Astrocyte (in vitro differentiated cells and primary cell): Measurements from ENCODE around the gene FAHD1. TPM values are rescaled to one million over a fixed set of nuclear protein-coding genes. Genes with fewer than 3 reads are reported as not detected.

Experiments used
- DNase-seq: peaks from one replicate; pipeline ENCODE4 v3.0.0-alpha.2; 2010; ENCODE audit warnings: low read depth
- FAIRE-seq: peaks from 2 replicates; lab custom pipeline; 2011; peaks lifted over from hg19 to GRCh38; lab: Jason Lieb, UNC
- H2AFZ ChIP-seq: 2 replicates; pipeline ENCODE4 v1.6.0; 2012; ENCODE audit warnings: low read depth, low read length, inconsistent platforms
- H3K27ac ChIP-seq: 2 replicates; pipeline ENCODE4 v1.5.1; 2011; ENCODE audit warnings: low read depth, low read length, inconsistent platforms
- H3K27me3 ChIP-seq: 2 replicates; pipeline ENCODE4 v1.6.0; 2011; ENCODE audit warnings: low read length, inconsistent platforms; ENCODE audit not compliant: insufficient read depth
- H3K36me3 ChIP-seq: 2 replicates; pipeline ENCODE4 v1.5.1; 2011; ENCODE audit warnings: low read length, inconsistent platforms; ENCODE audit not compliant: insufficient read depth
- H3K4me1 ChIP-seq: 2 replicates; pipeline ENCODE4 v1.5.1; 2011; ENCODE audit warnings: low read length, inconsistent platforms; ENCODE audit not compliant: insufficient read depth
- H3K4me2 ChIP-seq: 2 replicates; pipeline ENCODE4 v1.6.0; 2012; ENCODE audit warnings: low read length, inconsistent platforms
- H3K4me3 ChIP-seq: 2 replicates; pipeline ENCODE4 v1.5.1; 2011; ENCODE audit warnings: low read depth, mild to moderate bottlenecking, low read length, inconsistent platforms; ENCODE audit not compliant: insufficient read depth
- H3K79me2 ChIP-seq: 2 replicates; pipeline ENCODE4 v1.6.0; 2012; ENCODE audit warnings: mild to moderate bottlenecking, low read length, inconsistent platforms; ENCODE audit not compliant: insufficient read depth
- H3K9ac ChIP-seq: 2 replicates; pipeline ENCODE4 v1.6.0; 2012; ENCODE audit warnings: mild to moderate bottlenecking, low read length, inconsistent platforms
- H3K9me3 ChIP-seq: 2 replicates; pipeline ENCODE4 v1.5.1; 2012; ENCODE audit warnings: low read depth, mild to moderate bottlenecking, low read length, inconsistent platforms; ENCODE audit not compliant: insufficient read depth
- H4K20me1 ChIP-seq: 2 replicates; pipeline ENCODE4 v1.6.0; 2012; ENCODE audit warnings: low read length, inconsistent platforms; ENCODE audit not compliant: insufficient read depth
- H3K27ac Mint-ChIP-seq: one replicate; pipeline ENCODE4 v1.8.0; 2021; ENCODE audit warnings: mild to moderate bottlenecking, mixed read lengths; ENCODE audit not compliant: unreplicated experiment
- H3K27me3 Mint-ChIP-seq: one replicate; pipeline ENCODE4 v1.8.0; 2021; ENCODE audit warnings: low read depth, mixed read lengths; ENCODE audit not compliant: unreplicated experiment
- H3K36me3 Mint-ChIP-seq: one replicate; pipeline ENCODE4 v1.8.0; 2021; ENCODE audit warnings: low read depth, mixed read lengths; ENCODE audit not compliant: unreplicated experiment
- H3K4me1 Mint-ChIP-seq: one replicate; pipeline ENCODE4 v1.8.0; 2021; ENCODE audit warnings: low read depth, mixed read lengths; ENCODE audit not compliant: unreplicated experiment
- H3K4me3 Mint-ChIP-seq: one replicate; pipeline ENCODE4 v1.8.0; 2021; ENCODE audit warnings: mild to moderate bottlenecking, moderate library complexity, mixed read lengths; ENCODE audit not compliant: unreplicated experiment
- H3K9me3 Mint-ChIP-seq: one replicate; pipeline ENCODE4 v1.8.0; 2021; ENCODE audit warnings: mild to moderate bottlenecking, mixed read lengths; ENCODE audit not compliant: unreplicated experiment
- EZH2 ChIP-seq: IDR thresholded peaks from 2 replicates; pipeline ENCODE4 v1.6.1; 2012; ENCODE audit warnings: mild to moderate bottlenecking, low read length, inconsistent platforms; ENCODE audit not compliant: insufficient read depth
- total RNA-seq: library from RNA; stranded (reverse); gene quantifications from 2 replicates; pipeline ENCODE4 v1.2.1, GENCODE V29; 2021
- TF ChIP-seq, protein P1 (sequence below): IDR thresholded peaks from 2 replicates; pipeline ENCODE4 v1.5.1; 2011; ENCODE audit warnings: low read depth, mild to moderate bottlenecking, inconsistent platforms, low read length, moderate library complexity; ENCODE audit not compliant: insufficient read depth

FAHD1 gene
- total RNA-seq, 1 donor from 2014 or later, result 25.8 TPM

GRCh38 chr16:1790261-1790610 is 36.8 kb upstream of the FAHD1 start:
- Histone ChIP-seq H3K79me2 (peaks cover 30% of the 10 kb centered on the region), H2AFZ (no peak overlapping the region), H3K36me3 (no peaks in the 10 kb centered on the region), H3K4me3 (no peak overlapping the region), H3K4me1 (no peaks in the 10 kb centered on the region), H3K4me2 (no peak overlapping the region), H3K27ac (no peak overlapping the region), H3K9me3 (no peaks in the 10 kb centered on the region), H3K27me3 (no peaks in the 10 kb centered on the region), H4K20me1 (peaks cover 25% of the 10 kb centered on the region), H3K9ac (no peak overlapping the region)
- TF ChIP-seq, protein P1, sequence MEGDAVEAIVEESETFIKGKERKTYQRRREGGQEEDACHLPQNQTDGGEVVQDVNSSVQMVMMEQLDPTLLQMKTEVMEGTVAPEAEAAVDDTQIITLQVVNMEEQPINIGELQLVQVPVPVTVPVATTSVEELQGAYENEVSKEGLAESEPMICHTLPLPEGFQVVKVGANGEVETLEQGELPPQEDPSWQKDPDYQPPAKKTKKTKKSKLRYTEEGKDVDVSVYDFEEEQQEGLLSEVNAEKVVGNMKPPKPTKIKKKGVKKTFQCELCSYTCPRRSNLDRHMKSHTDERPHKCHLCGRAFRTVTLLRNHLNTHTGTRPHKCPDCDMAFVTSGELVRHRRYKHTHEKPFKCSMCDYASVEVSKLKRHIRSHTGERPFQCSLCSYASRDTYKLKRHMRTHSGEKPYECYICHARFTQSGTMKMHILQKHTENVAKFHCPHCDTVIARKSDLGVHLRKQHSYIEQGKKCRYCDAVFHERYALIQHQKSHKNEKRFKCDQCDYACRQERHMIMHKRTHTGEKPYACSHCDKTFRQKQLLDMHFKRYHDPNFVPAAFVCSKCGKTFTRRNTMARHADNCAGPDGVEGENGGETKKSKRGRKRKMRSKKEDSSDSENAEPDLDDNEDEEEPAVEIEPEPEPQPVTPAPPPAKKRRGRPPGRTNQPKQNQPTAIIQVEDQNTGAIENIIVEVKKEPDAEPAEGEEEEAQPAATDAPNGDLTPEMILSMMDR, result no peak
- TF ChIP-seq EZH2, result no peak
- FAIRE-seq (no peak), DNase-seq (no peak)
- no peak overlapping the region for H3K27ac Mint-ChIP-seq
- H3K27me3 Mint-ChIP-seq, result no peaks in the 10 kb centered on the region
- H3K36me3 Mint-ChIP-seq, result peaks cover under 1% of the 10 kb centered on the region
- no peaks in the 10 kb centered on the region for H3K9me3 Mint-ChIP-seq
- no peaks in the 10 kb centered on the region for H3K4me1 Mint-ChIP-seq
- H3K4me3 Mint-ChIP-seq, result no peak overlapping the region

- no peak overlapping the region for H3K27ac Mint-ChIP-seq
- no peak overlapping the region for H2AFZ ChIP-seq
- H3K9me3 Mint-ChIP-seq, result no peaks in the 10 kb centered on the region
- no peaks in the 10 kb centered on the region for H3K9me3 ChIP-seq
- H3K4me2 ChIP-seq, result no peak overlapping the region
- TF ChIP-seq, protein P1, result no peak
- no peaks in the 10 kb centered on the region for H3K36me3 ChIP-seq
- peaks cover 25% of the 10 kb centered on the region for H3K79me2 ChIP-seq
- H3K27me3 Mint-ChIP-seq, result no peaks in the 10 kb centered on the region
- no peak overlapping the region for H3K27ac ChIP-seq
- DNase-seq (no peak), FAIRE-seq (no peak)
- no peak overlapping the region for H3K4me3 Mint-ChIP-seq
- H3K4me3 ChIP-seq, result no peak overlapping the region
- no peaks in the 10 kb centered on the region for H3K4me1 Mint-ChIP-seq
- no peaks in the 10 kb centered on the region for H3K27me3 ChIP-seq
- no peak overlapping the region for H3K9ac ChIP-seq
- peaks cover 20% of the 10 kb centered on the region for H4K20me1 ChIP-seq
- no peaks in the 10 kb centered on the region for H3K4me1 ChIP-seq
- peaks cover 3% of the 10 kb centered on the region for H3K36me3 Mint-ChIP-seq
Measured at GRCh38 chr16:1790611-1791255, 36.3 kb upstream of the FAHD1 start.

GRCh38 chr16:1791256-1791942 is 35.6 kb upstream of the FAHD1 start:
- no peak overlapping the region for H2AFZ ChIP-seq
- FAIRE-seq, result no peak
- no peak for TF ChIP-seq EZH2
- H3K27me3 ChIP-seq, result no peaks in the 10 kb centered on the region
- Mint-ChIP-seq H3K27ac (no peak overlapping the region), H3K9me3 (no peaks in the 10 kb centered on the region), H3K27me3 (no peaks in the 10 kb centered on the region), H3K4me3 (no peak overlapping the region), H3K36me3 (peaks cover 3% of the 10 kb centered on the region), H3K4me1 (no peaks in the 10 kb centered on the region)
- no peaks in the 10 kb centered on the region for H3K36me3 ChIP-seq
- H3K9ac ChIP-seq, result no peak overlapping the region
- no peak overlapping the region for H3K4me2 ChIP-seq
- H3K27ac ChIP-seq, result no peak overlapping the region
- H3K9me3 ChIP-seq, result no peaks in the 10 kb centered on the region
- peaks cover 13% of the 10 kb centered on the region for H4K20me1 ChIP-seq
- peaks cover 19% of the 10 kb centered on the region for H3K79me2 ChIP-seq
- no peaks in the 10 kb centered on the region for H3K4me1 ChIP-seq
- H3K4me3 ChIP-seq, result no peak overlapping the region
- no peak for DNase-seq
